A673 (cell line): ENCODE results near the gene SOS1. TPM values are rescaled to one million over a fixed set of nuclear protein-coding genes. Genes with fewer than 3 reads are reported as not detected.

ENCODE experiments used
- BruUV-seq: library from RNA; stranded (reverse); fragments of 400-500 nt; replicated peaks from 2 replicates; lab custom pipeline; 2021; lab: Mats Ljungman, UMichigan
- CTCF ChIA-PET: fragments of 300-600 bp; sonication (Branson Sonifier 250); formaldehyde crosslinking; loops from one replicate; lab custom pipeline; 2022; ENCODE audit warnings: antibody characterized with exemption; lab: Charles Lee
- POLR2A ChIA-PET: fragments of 300-600 bp; sonication (Branson Sonifier 250); formaldehyde crosslinking; loops from one replicate; lab custom pipeline; 2022; ENCODE audit warnings: antibody characterized with exemption; ENCODE audit not compliant: low non-redundant PET; lab: Charles Lee
- DNase-seq: peaks from one replicate; pipeline ENCODE4 v3.0.0-alpha.2; 2015; ENCODE audit warnings: low spot score
- H3K27ac ChIP-seq: fragments of 200-600 bp; sonication (generic); 2 replicates; pipeline ENCODE4 v1.5.1; 2016; ENCODE audit warnings: mixed run types, low read depth, mild to moderate bottlenecking, mixed read lengths, antibody characterized with exemption, low read length; ENCODE audit not compliant: poor library complexity, severe bottlenecking
- H3K27me3 ChIP-seq: fragments of 200-600 bp; sonication (generic); replicated peaks from 2 replicates; pipeline ENCODE4 v1.6.1; 2017; ENCODE audit warnings: mixed run types, low read depth, mild to moderate bottlenecking, mixed read lengths, antibody characterized with exemption, low read length; ENCODE audit not compliant: insufficient read depth, poor library complexity
- H3K36me3 ChIP-seq: fragments of 200-600 bp; sonication (generic); 2 replicates; pipeline ENCODE4 v1.6.1; 2016; ENCODE audit warnings: mixed run types, mild to moderate bottlenecking, mixed read lengths, antibody characterized with exemption, low read length; ENCODE audit not compliant: insufficient read depth, poor library complexity, severe bottlenecking
- H3K4me1 ChIP-seq: fragments of 200-600 bp; sonication (generic); 2 replicates; pipeline ENCODE4 v1.6.1; 2017; ENCODE audit warnings: mixed run types, mild to moderate bottlenecking, mixed read lengths, antibody characterized with exemption, low read length; ENCODE audit not compliant: insufficient read depth, poor library complexity, severe bottlenecking
- H3K4me3 ChIP-seq: fragments of 200-600 bp; sonication (generic); 2 replicates; pipeline ENCODE4 v1.5.1; 2016; ENCODE audit warnings: low read depth, mixed run types, mild to moderate bottlenecking, mixed read lengths, low read length; ENCODE audit not compliant: poor library complexity, severe bottlenecking
- H3K9me3 ChIP-seq: fragments of 200-600 bp; sonication (generic); 2 replicates; pipeline ENCODE4 v1.6.1; 2016; ENCODE audit warnings: mixed run types, low read depth, mild to moderate bottlenecking, mixed read lengths, antibody characterized with exemption, low read length; ENCODE audit not compliant: poor library complexity, severe bottlenecking
- EZH2 ChIP-seq: fragments of 200-600 bp; sonication (generic); IDR thresholded peaks from 2 replicates; pipeline ENCODE4 v1.6.1; 2017; ENCODE audit warnings: borderline replicate concordance, low read depth, mild to moderate bottlenecking, mixed read lengths, antibody characterized with exemption, low read length; ENCODE audit not compliant: poor library complexity, severe bottlenecking
- intact Hi-C: fragments of 100-400 bp; cut with micrococcal nuclease; formaldehyde crosslinking; loops from one replicate; pipeline ENCODE4 v1.10.0; 2022; ENCODE audit not compliant: unreplicated experiment
- total RNA-seq: library from RNA; stranded (reverse); gene quantifications from 2 replicates; pipeline ENCODE4 v1.2.3, GENCODE V29; 2021
- TF ChIP-seq, protein P1 (sequence below): fragments of 300-800, 200-600 bp; sonication (generic); conservative IDR thresholded peaks from 2 replicates; pipeline ENCODE4 v1.5.1; 2017; ENCODE audit warnings: low read depth, mild to moderate bottlenecking, antibody characterized with exemption, low read length, moderate library complexity, mixed read lengths

Gene SOS1
- total RNA-seq, 1 experiment from 2014 or later, result 37.8 TPM

- TF ChIP-seq, protein P1, sequence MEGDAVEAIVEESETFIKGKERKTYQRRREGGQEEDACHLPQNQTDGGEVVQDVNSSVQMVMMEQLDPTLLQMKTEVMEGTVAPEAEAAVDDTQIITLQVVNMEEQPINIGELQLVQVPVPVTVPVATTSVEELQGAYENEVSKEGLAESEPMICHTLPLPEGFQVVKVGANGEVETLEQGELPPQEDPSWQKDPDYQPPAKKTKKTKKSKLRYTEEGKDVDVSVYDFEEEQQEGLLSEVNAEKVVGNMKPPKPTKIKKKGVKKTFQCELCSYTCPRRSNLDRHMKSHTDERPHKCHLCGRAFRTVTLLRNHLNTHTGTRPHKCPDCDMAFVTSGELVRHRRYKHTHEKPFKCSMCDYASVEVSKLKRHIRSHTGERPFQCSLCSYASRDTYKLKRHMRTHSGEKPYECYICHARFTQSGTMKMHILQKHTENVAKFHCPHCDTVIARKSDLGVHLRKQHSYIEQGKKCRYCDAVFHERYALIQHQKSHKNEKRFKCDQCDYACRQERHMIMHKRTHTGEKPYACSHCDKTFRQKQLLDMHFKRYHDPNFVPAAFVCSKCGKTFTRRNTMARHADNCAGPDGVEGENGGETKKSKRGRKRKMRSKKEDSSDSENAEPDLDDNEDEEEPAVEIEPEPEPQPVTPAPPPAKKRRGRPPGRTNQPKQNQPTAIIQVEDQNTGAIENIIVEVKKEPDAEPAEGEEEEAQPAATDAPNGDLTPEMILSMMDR, result no peak
- no peak for TF ChIP-seq EZH2
- intact Hi-C loops, result no loop called here
- no peaks in the 10 kb centered on the region for H3K36me3 ChIP-seq
- no TSS peak for BruUV-seq
- POLR2A ChIA-PET, result no interaction called here
- H3K9me3 ChIP-seq, result no peaks in the 10 kb centered on the region
- H3K4me1 ChIP-seq, result no peaks in the 10 kb centered on the region
- H3K27ac ChIP-seq, result no peak overlapping the region
- CTCF ChIA-PET, result interaction anchor here (0.7 kb wide), 1 partner anchor 526 kb away, joined by 12 read pairs; no protein-coding TSS in a partner anchor
- H3K4me3 ChIP-seq, result no peak overlapping the region
- no peak for DNase-seq
- H3K27me3 ChIP-seq, result no peaks in the 10 kb centered on the region
These were observed 52.3 kb downstream of the SOS1 start for GRCh38 chr2:39068299-39069135.

- Histone ChIP-seq H3K9me3 (no peaks in the 10 kb centered on the region), H3K36me3 (no peaks in the 10 kb centered on the region), H3K4me3 (no peak overlapping the region), H3K4me1 (no peaks in the 10 kb centered on the region), H3K27ac (no peak overlapping the region), H3K27me3 (no peaks in the 10 kb centered on the region)
- intact Hi-C loops, result no loop called here
- CTCF ChIA-PET, result no interaction called here
- no peak for TF ChIP-seq EZH2
- TF ChIP-seq, protein P1, result no peak
- POLR2A ChIA-PET, result no interaction called here
- DNase-seq, result no peak
- no TSS peak for BruUV-seq
These were observed 55.2 kb downstream of the SOS1 start for GRCh38 chr2:39065616-39066015.

GRCh38 chr2:39062320-39062719, 58.5 kb downstream of the SOS1 start:
- POLR2A ChIA-PET, result no interaction called here
- no peak for TF ChIP-seq EZH2
- TF ChIP-seq, protein P1, result no peak
- H3K9me3 ChIP-seq, result no peaks in the 10 kb centered on the region
- no peaks in the 10 kb centered on the region for H3K4me1 ChIP-seq
- BruUV-seq, result no TSS peak
- H3K4me3 ChIP-seq, result no peak overlapping the region
- CTCF ChIA-PET, result interaction anchor here (1.2 kb wide), 1 partner anchor 167 kb away, joined by 3 read pairs; no protein-coding TSS in a partner anchor
- no peaks in the 10 kb centered on the region for H3K36me3 ChIP-seq
- no peak overlapping the region for H3K27ac ChIP-seq
- DNase-seq, result no peak
- H3K27me3 ChIP-seq, result no peaks in the 10 kb centered on the region
- intact Hi-C loops, result no loop called here
